Kidney epithelial cell (primary cell): ENCODE results near the gene SLC32A1. TPM values are rescaled to one million over a fixed set of nuclear protein-coding genes. Genes with fewer than 3 reads are reported as not detected.

ENCODE experiments used
- DNase-seq: peaks from one replicate; pipeline ENCODE4 v3.0.0-alpha.2; 2010; ENCODE audit warnings: low read depth
- H3K27me3 ChIP-seq: 2 replicates; pipeline ENCODE4 v1.6.0; 2011; ENCODE audit warnings: low read length; ENCODE audit not compliant: control insufficient read depth, insufficient read depth
- H3K36me3 ChIP-seq: 2 replicates; pipeline ENCODE4 v1.5.1; 2011; ENCODE audit warnings: low read length; ENCODE audit not compliant: control insufficient read depth, insufficient read depth
- H3K4me3 ChIP-seq: 2 replicates; pipeline ENCODE4 v1.5.1; 2011; ENCODE audit warnings: low read depth, mild to moderate bottlenecking, control low read depth, low read length
- CTCF ChIP-seq: IDR thresholded peaks from 2 replicates; pipeline ENCODE4 v1.5.1; 2011; ENCODE audit warnings: mild to moderate bottlenecking, moderate library complexity, low read length, control low read depth, inconsistent platforms; ENCODE audit not compliant: insufficient read depth, poor library complexity, severe bottlenecking
- total RNA-seq: library from RNA; depleted of rRNA; stranded (reverse); fragments of >200 nt; gene quantifications from 2 replicates; pipeline ENCODE4 v1.2.3, GENCODE V29; 2015

Gene SLC32A1
- total RNA-seq, 1 donor from 2014 or later, result not detected

- TF ChIP-seq CTCF, result no peak
- no peaks in the 10 kb centered on the region for H3K27me3 ChIP-seq
- no peak overlapping the region for H3K4me3 ChIP-seq
- no peak for DNase-seq
- no peaks in the 10 kb centered on the region for H3K36me3 ChIP-seq
Observed at GRCh38 chr20:38776363-38776762, 52.1 kb downstream of the SLC32A1 start.

Other genes with a start within 250 kb of the SLC32A1 start
- gene ADIG, start 143.3 kb upstream of the SLC32A1 start, total RNA-seq, result not detected in 2 replicates
- 2.8 and 5.6 TPM in 2 replicates for gene ARHGAP40, start 122.7 kb upstream of the SLC32A1 start, total RNA-seq
- gene ACTR5, start 24.0 kb downstream of the SLC32A1 start, total RNA-seq, result 8.4 and 10.3 TPM in 2 replicates
- 0.13 and 0.14 TPM in 2 replicates for gene PPP1R16B, start 81.2 kb downstream of the SLC32A1 start, total RNA-seq
- gene FAM83D, start 201.9 kb downstream of the SLC32A1 start, total RNA-seq, result 4.1 and 5.4 TPM in 2 replicates
- gene DHX35, start 237.9 kb downstream of the SLC32A1 start, total RNA-seq, result 7.4 and 8.6 TPM in 2 replicates